ENCODE results near the gene RNF207. TPM values are rescaled to one million over a fixed set of nuclear protein-coding genes. Genes with fewer than 3 reads are reported as not detected.

RNF207 gene
- total RNA-seq, 1 experiment from 2014 or later, result 115 TPM

- POLR2A ChIA-PET, result no interaction called here
- no peak for TF ChIP-seq TCF7L2 (IDR thresholded peaks at IDR 0.05; ENCODE audit: low read depth, low read length)
- no peak; the same call in 1 of the 2 replicates for TF ChIP-seq POLR2AphosphoS5 (IDR thresholded peaks at IDR 0.05; ENCODE audit: low read depth, low read length)
- no peak for TF ChIP-seq REST (IDR thresholded peaks at IDR 0.05; ENCODE audit: insufficient read depth in 1 of 2, low read depth in 2 of 2, low read length in 1 of 2)
- no peak for TF ChIP-seq CTCF (IDR thresholded peaks at IDR 0.05)
- TF ChIP-seq SIN3A (IDR thresholded peaks at IDR 0.05; ENCODE audit: borderline replicate concordance, insufficient read depth, low read depth, low read length), result no peak
- CTCF ChIA-PET, result no interaction called here
- ATAC-seq (no peak), DNase-seq (ENCODE audit: low read depth, low spot score) (no peak)
- Histone ChIP-seq H3K36me3 (ENCODE audit: control insufficient read depth, insufficient read depth, low read length) (no peaks in the 10 kb centered on the region), H3K27ac (ENCODE audit: low read length) (no peak overlapping the region), H3K4me1 (ENCODE audit: control insufficient read depth, insufficient read depth, low read length) (peaks cover 5% of the 10 kb centered on the region), H3K9me3 (ENCODE audit: control insufficient read depth, insufficient read depth, low read depth, low read length) (no peaks in the 10 kb centered on the region), H3K27me3 (ENCODE audit: control insufficient read depth, insufficient read depth, low read length) (no peaks in the 10 kb centered on the region), H3K4me3 (ENCODE audit: low read depth in 2 of 2, low read length in 2 of 2) (no peak overlapping the region)
- BruUV-seq (replicated peaks), result TSS peak; percentile 55
- intact Hi-C loops (cut with micrococcal nuclease; ENCODE audit: unreplicated experiment) (no loop called here), in situ Hi-C loops (cut with HindIII; ENCODE audit: low pct_unique_long_range_greater_than_20kb, low sequenced_read_pairs) (no loop called here)
These were observed 6.5 kb downstream of the RNF207 start for GRCh38 chr1:6212193-6212959.

GRCh38 chr1:6218375-6219164 is 12.7 kb downstream of the RNF207 start:
- no peak overlapping the region for H3K27ac ChIP-seq (ENCODE audit: low read length)
- in situ Hi-C loops (cut with HindIII; ENCODE audit: low pct_unique_long_range_greater_than_20kb, low sequenced_read_pairs), result no loop called here
- no TSS peak for BruUV-seq (replicated peaks)

More at GRCh38 chr1:6218375-6219164, 12.7 kb downstream of the RNF207 start:
- DNase-seq (ENCODE audit: low read depth, low spot score) (no peak), ATAC-seq (no peak)
- ChIA-PET POLR2A (no interaction called here), CTCF (interaction anchor here (0.7 kb wide), 1 partner anchor 14 kb away, joined by 12 read pairs; no protein-coding TSS in a partner anchor)
- no peaks in the 10 kb centered on the region for H3K9me3 ChIP-seq (ENCODE audit: control insufficient read depth, insufficient read depth, low read depth, low read length)
- no peaks in the 10 kb centered on the region; the same call in 1 of the 2 replicates for H3K4me1 ChIP-seq (ENCODE audit: control insufficient read depth, insufficient read depth, low read length)
- no peak overlapping the region for H3K4me3 ChIP-seq (ENCODE audit: low read depth in 2 of 2, low read length in 2 of 2)
- H3K27me3 ChIP-seq (ENCODE audit: control insufficient read depth, insufficient read depth, low read length), result no peaks in the 10 kb centered on the region
- H3K36me3 ChIP-seq (ENCODE audit: control insufficient read depth, insufficient read depth, low read length), result no peaks in the 10 kb centered on the region
- no peak for TF ChIP-seq CTCF (IDR thresholded peaks at IDR 0.05)
- no peak for TF ChIP-seq SIN3A (IDR thresholded peaks at IDR 0.05; ENCODE audit: borderline replicate concordance, insufficient read depth, low read depth, low read length)
- no peak for TF ChIP-seq REST (IDR thresholded peaks at IDR 0.05; ENCODE audit: insufficient read depth in 1 of 2, low read depth in 2 of 2, low read length in 1 of 2)
- TF ChIP-seq TCF7L2 (IDR thresholded peaks at IDR 0.05; ENCODE audit: low read depth, low read length), result no peak
- no peak for TF ChIP-seq POLR2AphosphoS5 (IDR thresholded peaks at IDR 0.05; ENCODE audit: low read depth, low read length)
- intact Hi-C loops (cut with micrococcal nuclease; ENCODE audit: unreplicated experiment), result no loop called here

Measured in Panc1 (cell line).